Measurements from ENCODE around the gene AMPD3. TPM values are rescaled to one million over a fixed set of nuclear protein-coding genes. Genes with fewer than 3 reads are reported as not detected.

The AMPD3 gene
- total and polyA plus RNA-seq, 4 donors: 3.8 to 29.0 (median 24.2) TPM

- H3K4me1 ChIP-seq (ENCODE audit: control insufficient read depth in 5 of 5, insufficient read depth in 5 of 5, low read length in 5 of 5): peaks cover 0 to 12% (median 0%) of the 10 kb centered on the region in 5 donors
- H3K27ac ChIP-seq (ENCODE audit: low read depth in 1 of 2, low read length in 1 of 2): no peak overlapping the region
- ATAC-seq (ENCODE audit: insufficient read depth, low FRiP score): no peak
- H3K4me3 ChIP-seq: no peak overlapping the region
- no peak for TF ChIP-seq CTCF (IDR thresholded peaks at IDR 0.05; ENCODE audit: control extremely low read depth, extremely low read depth)
- no peak for DNase-seq
- H3K9me3 ChIP-seq (ENCODE audit: control insufficient read depth in 4 of 4, insufficient read depth in 3 of 4, low read length in 3 of 4): no peaks in the 10 kb centered on the region
- no peak overlapping the region for H3K9ac ChIP-seq (ENCODE audit: insufficient read depth in 1 of 2, low read length in 2 of 2)
- 87 to 92% methylated on average over 2 of the region's 2 CpGs for whole genome bisulfite sequencing, 2 donors
- H3K27me3 ChIP-seq (ENCODE audit: control insufficient read depth in 3 of 3, insufficient read depth in 3 of 3, low read length in 2 of 3): no peaks in the 10 kb centered on the region
- H3K36me3 ChIP-seq (ENCODE audit: control insufficient read depth in 4 of 4, insufficient read depth in 4 of 4, low read length in 4 of 4): no peaks in the 10 kb centered on the region
Observed at GRCh38 chr11:10410844-10411200, 44.2 kb upstream of the AMPD3 start.

GRCh38 chr11:10412266-10412665 lies 42.8 kb upstream of the AMPD3 start:
- no peak for TF ChIP-seq CTCF (IDR thresholded peaks at IDR 0.05; ENCODE audit: control extremely low read depth, extremely low read depth)
- DNase-seq (no peak), ATAC-seq (ENCODE audit: insufficient read depth, low FRiP score) (no peak)
- Histone ChIP-seq H3K27me3 (ENCODE audit: control insufficient read depth in 3 of 3, insufficient read depth in 3 of 3, low read length in 2 of 3) (no peaks in the 10 kb centered on the region), H3K9ac (ENCODE audit: insufficient read depth in 1 of 2, low read length in 2 of 2) (no peak overlapping the region), H3K36me3 (ENCODE audit: control insufficient read depth in 4 of 4, insufficient read depth in 4 of 4, low read length in 4 of 4) (no peaks in the 10 kb centered on the region), H3K4me1 (ENCODE audit: control insufficient read depth in 5 of 5, insufficient read depth in 5 of 5, low read length in 5 of 5) (peaks cover 0 to 12% (median 0%) of the 10 kb centered on the region in 5 donors), H3K4me3 (no peak overlapping the region), H3K9me3 (ENCODE audit: control insufficient read depth in 4 of 4, insufficient read depth in 3 of 4, low read length in 3 of 4) (no peaks in the 10 kb centered on the region), H3K27ac (ENCODE audit: low read depth in 1 of 2, low read length in 1 of 2) (no peak overlapping the region)
- 93 to 95% methylated on average over 3 of the region's 3 CpGs for WGBS, 2 donors

- WGBS, 2 donors: 41 to 50% methylated on average over 6 of the region's 6 CpGs
- Histone ChIP-seq H3K4me3 (no peak overlapping the region), H3K9ac (ENCODE audit: insufficient read depth in 1 of 2, low read length in 2 of 2) (no peak overlapping the region), H3K27me3 (ENCODE audit: control insufficient read depth in 3 of 3, insufficient read depth in 3 of 3, low read length in 2 of 3) (no peaks in the 10 kb centered on the region), H3K36me3 (ENCODE audit: control insufficient read depth in 4 of 4, insufficient read depth in 4 of 4, low read length in 4 of 4) (no peaks in the 10 kb centered on the region), H3K27ac (ENCODE audit: low read depth in 1 of 2, low read length in 1 of 2) (no peak overlapping the region), H3K9me3 (ENCODE audit: control insufficient read depth in 4 of 4, insufficient read depth in 3 of 4, low read length in 3 of 4) (no peaks in the 10 kb centered on the region), H3K4me1 (ENCODE audit: control insufficient read depth in 5 of 5, insufficient read depth in 5 of 5, low read length in 5 of 5) (peaks cover 0 to 7% (median 0%) of the 10 kb centered on the region in 5 donors)
- TF ChIP-seq CTCF (IDR thresholded peaks at IDR 0.05; ENCODE audit: control extremely low read depth, extremely low read depth): no peak
- DNase-seq (no peak), ATAC-seq (ENCODE audit: insufficient read depth, low FRiP score) (no peak)
Observed at GRCh38 chr11:10413268-10413667, 41.8 kb upstream of the AMPD3 start.

GRCh38 chr11:10414181-10414580 lies 40.9 kb upstream of the AMPD3 start:
- Histone ChIP-seq H3K36me3 (ENCODE audit: control insufficient read depth in 4 of 4, insufficient read depth in 4 of 4, low read length in 4 of 4) (no peaks in the 10 kb centered on the region), H3K27me3 (ENCODE audit: control insufficient read depth in 3 of 3, insufficient read depth in 3 of 3, low read length in 2 of 3) (no peaks in the 10 kb centered on the region), H3K4me1 (ENCODE audit: control insufficient read depth in 5 of 5, insufficient read depth in 5 of 5, low read length in 5 of 5) (peaks cover 0 to 5% (median 0%) of the 10 kb centered on the region in 5 donors), H3K27ac (ENCODE audit: low read depth in 1 of 2, low read length in 1 of 2) (no peak overlapping the region), H3K9ac (ENCODE audit: insufficient read depth in 1 of 2, low read length in 2 of 2) (no peak overlapping the region), H3K4me3 (no peak overlapping the region), H3K9me3 (ENCODE audit: control insufficient read depth in 4 of 4, insufficient read depth in 3 of 4, low read length in 3 of 4) (no peaks in the 10 kb centered on the region)
- DNase-seq (no peak), ATAC-seq (ENCODE audit: insufficient read depth, low FRiP score) (no peak)
- no peak for TF ChIP-seq CTCF (IDR thresholded peaks at IDR 0.05; ENCODE audit: control extremely low read depth, extremely low read depth)
- WGBS, 2 donors: 22 to 40% methylated on average over 8 of the region's 8 CpGs
